Stimulated activated naive CD8-positive, alpha-beta T cell treated with anti-CD3 and anti-CD28 coated beads, Interleukin-15, Interleukin-2, amounts not matched to agents 100 U/mL and 50 U/mL, for 24 hours (primary cell): ENCODE results near the gene GIT2.
A peak's percentile ranks its signal among the peaks of the same experiment; 100 is the strongest.

Experiments used
- ATAC-seq: fragments of 150-1000 bp; cut with Tn5 transposase; one replicate; pipeline ENCODE4 v1.10.0; 2021
- DNase-seq: peaks from one replicate; pipeline ENCODE4 v3.0.0; 2021

GIT2 gene

DNA sequence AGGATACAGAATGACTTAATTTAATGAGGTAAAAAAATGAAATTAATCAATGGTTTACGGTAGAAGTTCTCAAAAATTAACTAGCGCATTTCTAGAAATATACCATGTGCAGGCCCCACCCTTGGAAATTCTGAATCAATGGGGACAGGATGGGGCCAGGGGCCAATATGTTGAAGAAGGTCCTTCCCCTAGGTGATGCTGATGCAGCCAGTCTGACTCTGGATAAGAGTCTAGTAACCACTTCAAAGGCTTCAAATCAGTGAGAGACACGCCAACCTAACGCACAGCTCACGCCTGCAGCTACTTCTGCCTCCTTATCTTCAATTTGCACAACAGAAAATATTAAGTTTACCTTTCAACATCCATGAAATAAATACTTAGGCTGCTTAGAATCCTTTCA is 14.9 kb downstream of the GIT2 start:
- peak; percentile 95 for ATAC-seq
- DNase-seq = peak; percentile 66

DNA sequence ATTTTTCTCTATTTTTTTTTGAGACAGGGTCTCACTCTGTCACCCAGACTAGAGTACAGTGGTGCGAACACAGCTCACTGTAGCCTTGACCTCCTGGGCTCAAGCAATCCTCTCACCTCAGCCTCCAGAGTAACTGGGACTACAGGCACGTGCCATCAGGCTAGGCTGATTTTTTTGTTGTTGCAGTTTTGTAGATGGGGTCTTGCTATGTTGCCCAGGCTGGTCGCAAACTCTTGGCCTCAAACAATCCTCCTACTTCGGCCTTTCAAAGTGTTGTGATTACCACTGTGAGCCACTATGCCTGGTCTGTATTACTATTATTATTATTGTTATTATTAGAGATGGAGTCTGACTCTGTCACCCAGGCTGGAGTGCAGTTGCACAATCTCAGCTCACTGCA is 23.3 kb downstream of the GIT2 start:
- no peak for ATAC-seq
- DNase-seq = no peak

DNA sequence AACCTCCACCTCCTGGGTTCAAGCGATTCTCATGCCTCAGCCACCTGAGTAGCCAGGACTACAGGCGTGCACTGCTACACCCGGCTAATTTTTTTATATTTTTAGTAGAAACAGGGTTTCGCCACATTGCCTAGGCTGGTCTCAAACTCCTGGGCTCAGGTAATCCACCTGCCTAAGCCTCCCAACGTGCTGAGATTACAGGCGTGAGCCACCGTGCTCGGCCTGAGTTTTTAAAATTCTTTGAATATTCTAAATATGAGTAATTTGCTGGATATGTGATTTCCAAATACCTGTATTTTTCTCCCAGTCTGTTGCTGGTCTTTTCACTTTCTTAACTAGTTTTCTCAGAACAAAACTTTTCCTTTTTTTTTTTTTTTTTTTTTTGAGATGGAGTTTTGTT is 27.4 kb downstream of the GIT2 start:
- no peak for DNase-seq
- no peak for ATAC-seq

DNA sequence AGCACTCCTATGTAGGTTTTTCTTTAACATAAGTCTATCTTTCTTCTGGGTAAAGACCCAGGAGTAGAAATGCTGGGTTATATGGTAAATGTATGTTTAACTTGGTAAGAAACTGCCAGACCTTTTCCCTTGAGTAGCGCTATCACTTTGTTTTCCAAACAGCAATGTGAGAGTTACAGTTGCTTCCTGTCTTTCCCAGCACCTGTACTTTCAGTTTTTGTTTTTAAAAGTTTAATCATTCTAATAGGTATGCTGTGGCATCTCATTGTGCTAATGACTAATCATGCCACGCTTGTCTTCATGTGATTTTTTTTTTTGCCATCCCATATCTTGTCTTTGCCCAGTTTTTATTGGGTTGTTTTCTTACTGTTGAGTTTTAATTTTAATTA is 28.1 kb downstream of the GIT2 start:
- DNase-seq = no peak
- ATAC-seq = peak; percentile 40

DNA sequence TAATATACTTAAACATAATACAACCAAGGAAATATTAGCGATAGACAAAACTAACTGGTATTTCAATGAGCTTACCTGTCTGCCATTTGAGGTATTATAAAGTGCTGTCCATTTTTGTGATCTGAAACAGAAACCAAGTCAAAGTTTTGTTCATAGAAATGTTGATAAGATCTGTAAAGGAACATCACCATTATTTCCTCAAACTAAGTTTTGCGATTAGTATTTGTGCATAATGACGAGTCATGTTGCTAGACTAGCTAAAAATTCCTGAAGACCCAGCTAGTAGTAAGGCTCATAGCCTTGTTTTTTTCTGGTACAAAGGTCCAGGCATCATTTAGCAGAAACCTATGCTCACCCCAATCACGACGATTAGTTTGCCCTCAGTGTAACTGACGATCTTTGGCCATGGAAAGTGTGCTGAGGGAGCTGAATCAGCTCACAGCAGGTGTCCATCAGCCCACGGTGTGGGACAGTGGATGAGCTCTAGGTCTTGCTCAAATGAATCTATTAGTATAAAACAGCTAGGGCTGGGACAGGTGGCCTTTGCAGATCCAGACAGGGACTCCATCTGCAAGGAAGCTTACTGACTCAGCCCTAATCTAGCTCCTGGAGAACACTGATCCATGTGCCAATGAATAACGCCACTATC is 28.7 kb downstream of the GIT2 start:
- peak; percentile 28 for ATAC-seq
- DNase-seq = no peak

DNA sequence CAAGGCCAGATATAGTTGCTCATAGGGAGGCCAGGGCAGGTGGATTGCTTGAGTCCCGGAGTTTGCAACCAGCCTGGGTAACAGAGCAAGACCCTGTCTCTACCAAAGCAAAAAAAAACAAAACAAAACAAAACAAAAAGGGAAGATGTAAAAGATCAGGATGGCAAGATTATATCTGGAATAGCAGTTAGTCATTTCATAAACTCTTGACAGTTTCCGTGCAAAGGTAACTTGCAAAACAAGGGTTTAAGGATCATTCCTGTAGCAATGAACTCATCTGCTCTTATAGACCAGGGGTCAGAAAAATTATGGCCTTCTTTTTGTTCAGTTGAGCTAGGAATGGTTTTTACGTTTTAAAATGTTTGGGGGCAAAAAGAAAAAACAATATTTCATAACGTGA is 29.6 kb downstream of the GIT2 start:
- ATAC-seq (no peak), DNase-seq (no peak)

DNA sequence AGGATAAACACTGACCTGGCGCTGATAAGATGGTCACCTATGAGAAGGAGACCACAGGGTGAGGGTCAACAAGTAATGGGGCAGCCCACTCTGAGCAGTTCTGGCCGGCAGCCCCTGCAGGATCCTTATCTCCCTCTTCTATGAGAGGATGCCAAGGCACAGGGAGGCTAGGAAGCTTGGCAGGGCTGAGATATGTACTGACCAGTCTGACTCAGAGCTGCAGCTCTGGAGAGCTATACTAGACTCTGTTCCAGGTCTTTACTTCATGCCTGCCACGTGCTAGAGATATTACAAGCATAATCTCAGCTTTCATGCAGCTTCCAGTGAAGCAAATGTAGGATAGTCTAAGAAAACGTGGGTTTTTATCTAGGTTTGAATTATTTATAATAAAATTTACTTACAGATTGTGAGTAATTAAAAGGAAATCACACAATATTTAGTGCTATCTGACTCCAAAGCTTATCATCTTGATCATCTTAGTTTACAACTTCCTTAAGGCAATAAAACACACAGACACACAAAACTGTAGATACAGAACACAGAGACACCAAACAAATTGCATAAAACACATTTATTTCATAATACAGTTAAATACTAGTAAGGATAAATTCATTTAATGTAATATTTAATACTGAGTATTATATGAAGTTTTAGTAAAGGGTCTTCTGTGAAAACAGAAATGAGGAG is 32.3 kb downstream of the GIT2 start:
- no peak for ATAC-seq
- DNase-seq = no peak

DNA sequence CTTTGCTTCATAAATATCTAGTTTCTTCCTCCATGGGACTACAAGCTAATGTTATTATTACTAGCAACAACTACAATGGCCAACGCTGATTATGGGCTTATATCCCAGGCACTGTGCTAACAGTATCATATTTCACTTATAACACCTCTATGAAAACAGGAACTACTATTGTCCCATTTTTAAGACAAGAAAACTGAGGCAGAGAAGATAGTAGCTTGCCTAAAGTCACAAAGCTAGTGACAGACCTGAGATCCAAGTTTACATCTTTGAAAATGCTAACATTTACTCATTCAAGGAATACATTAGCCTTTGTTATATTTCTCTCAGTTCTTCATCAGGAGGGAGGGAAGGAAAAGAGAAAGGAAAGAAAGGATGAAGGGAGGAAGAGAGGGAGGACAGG is 32.8 kb downstream of the GIT2 start:
- DNase-seq (no peak), ATAC-seq (no peak)

DNA sequence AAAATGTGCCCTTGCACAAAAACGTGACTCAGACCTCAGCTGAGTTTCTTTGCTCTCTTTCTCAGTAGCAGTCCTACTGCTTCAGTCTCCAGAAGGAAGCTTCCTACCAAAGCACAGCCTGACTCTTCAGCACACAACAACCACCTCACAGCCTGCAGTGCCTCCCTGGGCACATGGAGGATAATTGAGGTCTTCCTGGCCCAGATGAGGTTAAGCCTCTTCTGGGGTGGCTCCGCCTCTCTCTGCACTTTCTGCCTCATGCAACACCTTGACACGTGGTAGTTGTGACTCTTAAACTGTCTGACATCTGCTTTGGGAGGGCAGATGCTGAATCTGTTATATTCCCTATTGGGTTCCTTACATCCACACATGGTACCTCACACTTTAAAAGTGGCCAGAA is 33.8 kb downstream of the GIT2 start:
- no peak for ATAC-seq
- no peak for DNase-seq

DNA sequence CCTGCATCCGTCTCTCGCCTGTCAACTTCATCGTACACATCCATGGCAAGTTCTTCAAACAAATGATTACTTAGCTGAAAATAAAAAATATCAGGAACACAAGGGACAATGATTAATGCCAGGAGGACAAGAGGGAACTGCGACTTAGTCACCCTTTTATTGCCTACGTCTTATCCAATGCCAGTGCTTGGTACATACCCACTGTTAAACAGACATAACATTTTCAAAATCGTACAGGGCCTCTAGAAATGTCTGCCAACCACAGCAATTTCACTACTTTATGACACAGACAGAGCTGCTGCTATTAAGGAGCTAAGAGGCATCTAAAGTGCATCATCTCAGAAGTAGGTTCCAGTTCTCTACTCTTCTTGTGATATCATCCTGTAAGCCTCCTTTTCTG is 34.6 kb downstream of the GIT2 start:
- ATAC-seq (no peak), DNase-seq (no peak)

DNA sequence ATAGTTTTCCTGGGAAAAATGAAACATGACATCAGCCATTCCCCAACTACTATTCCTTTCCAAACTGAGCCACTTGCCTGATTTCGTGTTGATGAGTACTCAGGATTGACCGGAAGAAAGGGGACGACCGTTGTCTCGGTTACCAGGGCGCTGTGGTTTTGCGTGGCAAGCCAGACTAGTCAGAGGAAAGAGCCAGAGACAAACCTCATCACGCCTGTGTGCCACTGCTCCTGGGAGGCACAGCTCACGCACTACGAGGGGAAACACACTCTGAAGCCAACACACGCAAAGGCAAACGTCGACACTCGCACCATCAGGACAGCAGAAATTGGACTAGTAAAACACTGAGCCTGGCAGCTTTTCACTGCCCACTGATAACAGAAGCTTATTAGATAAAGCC is 35.0 kb downstream of the GIT2 start:
- ATAC-seq = no peak

DNA sequence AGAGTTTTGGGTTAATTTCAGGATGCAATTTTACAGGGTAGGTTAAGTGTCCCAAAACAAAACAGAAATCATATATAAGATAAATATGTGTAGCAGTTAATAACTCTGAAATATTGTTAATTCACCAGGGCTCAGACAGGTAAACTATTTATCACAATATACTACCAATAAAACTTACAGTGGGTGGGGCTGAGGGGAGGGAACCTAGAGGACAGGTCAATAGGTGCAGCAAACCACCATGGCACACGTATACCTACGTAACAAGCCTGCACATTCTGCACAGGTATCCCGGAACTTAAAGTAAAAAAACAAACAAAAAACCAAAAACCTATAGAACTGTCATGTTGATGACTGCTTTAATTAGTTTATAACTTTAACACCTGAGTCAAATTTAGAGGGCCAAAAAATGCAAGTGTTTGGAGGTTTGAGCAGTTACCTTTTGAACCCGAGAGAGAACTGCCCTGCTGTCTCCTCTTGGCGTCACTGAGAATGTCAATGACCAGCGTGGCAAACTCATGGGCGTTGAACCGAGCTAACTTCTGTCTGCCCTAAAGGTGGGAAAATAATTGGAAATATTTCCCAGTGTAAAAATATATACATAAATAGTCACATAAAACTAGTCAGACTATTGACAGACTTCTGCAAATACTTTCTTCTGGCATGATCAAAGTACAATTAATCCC is 36.6 kb downstream of the GIT2 start:
- DNase-seq = no peak
- ATAC-seq = no peak

More for the DNA sequence above, 35.0 kb downstream of the GIT2 start:
- no peak for DNase-seq

DNA sequence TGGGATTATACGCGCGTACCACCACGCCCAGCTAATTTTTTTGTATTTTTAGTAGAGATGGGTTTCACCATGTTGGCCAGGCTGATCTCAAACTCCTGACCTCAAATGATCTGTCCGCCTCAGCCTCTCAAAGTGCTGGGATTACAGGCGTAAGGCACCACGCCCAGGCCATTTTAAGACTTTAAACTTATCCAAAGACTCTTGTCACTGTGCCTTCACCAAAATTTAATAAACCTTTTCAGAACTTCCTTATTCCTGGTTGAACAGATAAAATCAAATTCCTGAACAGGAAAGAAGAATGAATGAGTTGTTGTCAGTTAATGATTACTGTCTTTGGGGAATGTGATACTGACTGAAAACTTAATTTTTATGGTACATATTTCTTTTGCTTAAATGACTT is 37.8 kb downstream of the GIT2 start:
- ATAC-seq = no peak
- DNase-seq = no peak

DNA sequence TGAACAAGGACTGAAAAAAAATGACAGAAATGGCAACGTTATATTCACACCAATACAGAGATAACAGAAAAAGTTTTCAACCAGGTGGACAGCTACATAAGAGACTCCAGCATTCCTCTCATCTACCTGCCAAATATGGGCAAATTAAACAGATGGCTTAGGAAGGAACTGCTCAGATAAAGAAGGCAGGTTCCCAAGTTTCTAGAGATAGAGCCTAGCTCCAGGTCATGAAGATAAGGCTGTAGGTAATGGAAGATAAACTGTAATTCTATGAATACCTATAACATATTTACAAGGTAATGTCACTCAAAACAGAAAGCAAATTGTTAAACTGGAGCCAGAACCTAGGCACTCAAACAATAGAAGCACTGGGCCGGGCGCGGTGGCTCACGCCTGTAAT is 42.5 kb downstream of the GIT2 start:
- DNase-seq (no peak), ATAC-seq (no peak)

DNA sequence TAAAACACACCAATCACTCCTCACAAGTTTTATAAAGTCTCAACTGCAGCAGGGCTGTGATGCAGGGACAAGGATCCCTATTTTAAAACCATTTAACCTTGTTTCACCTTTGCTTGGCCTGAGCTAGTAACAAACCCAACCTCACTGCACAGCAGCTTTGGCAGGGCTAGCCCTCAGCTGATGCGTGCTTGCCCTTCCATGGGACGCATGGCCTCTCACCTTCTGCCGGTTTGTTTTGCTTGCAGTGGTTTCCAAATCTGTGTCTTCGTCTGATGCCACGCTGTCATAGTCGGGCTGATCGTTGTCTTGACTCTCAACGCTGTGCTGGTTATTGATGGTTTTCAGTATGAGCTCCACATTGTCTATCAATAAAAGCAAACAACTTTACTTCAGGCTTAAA is 43.3 kb downstream of the GIT2 start:
- no peak for ATAC-seq
- no peak for DNase-seq

DNA sequence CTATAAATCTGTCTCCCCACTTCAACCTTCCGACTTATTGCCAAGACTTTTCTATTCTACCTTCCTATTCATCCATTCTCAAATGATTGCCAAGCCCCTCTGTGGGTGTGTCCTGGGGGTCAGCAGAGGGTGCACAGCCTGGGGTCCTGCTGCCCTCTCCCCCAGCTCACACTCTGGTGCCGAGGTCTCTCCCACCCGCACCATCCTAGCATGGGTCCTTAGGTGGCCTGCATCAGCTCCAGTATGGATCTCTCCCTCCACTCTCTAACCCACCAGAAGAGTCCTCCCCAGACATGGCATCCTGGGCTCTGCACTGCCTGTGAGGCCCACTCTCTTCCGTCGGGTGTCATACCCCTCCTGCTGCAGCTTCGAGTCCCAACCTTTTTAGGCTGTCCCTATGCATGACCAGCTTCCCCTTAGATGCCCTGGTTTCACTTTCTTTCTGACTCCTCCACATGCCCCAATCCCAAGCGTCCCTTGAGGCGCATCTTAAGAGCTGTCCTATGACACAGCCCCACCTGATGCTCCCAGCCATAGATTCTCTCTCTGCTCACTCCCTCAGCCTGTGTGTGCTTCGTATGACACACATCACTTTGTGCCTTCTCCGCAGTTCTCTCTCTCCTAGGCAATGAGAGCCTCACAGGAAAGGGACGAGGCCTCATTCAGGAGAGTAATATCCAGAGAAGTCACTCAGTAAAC is 43.9 kb downstream of the GIT2 start:
- no peak for ATAC-seq

DNA sequence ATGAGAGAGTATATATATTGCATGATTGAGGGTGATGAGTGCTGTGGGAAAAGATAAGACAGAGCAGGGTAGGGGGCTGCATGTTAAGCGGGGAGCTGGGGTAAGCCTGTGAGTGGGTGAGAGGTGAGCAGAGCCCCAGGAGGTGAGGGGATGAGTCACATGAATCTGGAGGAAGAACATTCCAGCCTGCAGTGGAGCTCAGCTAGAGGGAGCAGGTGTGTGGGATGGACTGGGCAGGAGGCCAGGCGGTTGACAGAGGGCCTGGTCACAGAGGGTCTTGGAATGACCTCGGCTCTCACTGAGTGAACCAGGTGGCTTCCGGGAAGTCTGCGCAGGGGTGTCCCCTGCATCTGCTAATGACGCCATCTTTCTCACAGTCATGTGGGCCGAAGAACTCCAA is 44.4 kb downstream of the GIT2 start:
- DNase-seq (no peak), ATAC-seq (no peak)

More for the DNA sequence above, 43.9 kb downstream of the GIT2 start:
- DNase-seq = no peak

DNA sequence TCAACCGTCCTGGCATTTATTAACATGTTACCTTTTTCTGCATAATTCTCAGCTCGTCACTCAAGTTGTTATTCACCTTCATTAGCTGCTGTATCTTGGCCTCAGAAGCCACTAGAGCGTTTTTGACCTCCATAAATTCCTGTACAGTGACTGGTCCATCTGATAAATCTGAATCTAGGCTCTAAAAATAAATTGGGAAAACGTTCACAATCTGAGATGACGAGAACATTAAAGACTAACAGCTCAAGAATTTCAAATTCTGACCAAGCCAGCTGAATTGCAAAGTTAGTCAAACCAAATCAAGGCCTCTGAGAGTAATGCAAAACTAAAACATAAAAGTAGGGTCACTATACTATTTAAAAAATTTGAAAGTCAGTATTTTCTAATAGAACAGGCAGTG is 45.0 kb downstream of the GIT2 start:
- ATAC-seq (no peak), DNase-seq (no peak)

DNA sequence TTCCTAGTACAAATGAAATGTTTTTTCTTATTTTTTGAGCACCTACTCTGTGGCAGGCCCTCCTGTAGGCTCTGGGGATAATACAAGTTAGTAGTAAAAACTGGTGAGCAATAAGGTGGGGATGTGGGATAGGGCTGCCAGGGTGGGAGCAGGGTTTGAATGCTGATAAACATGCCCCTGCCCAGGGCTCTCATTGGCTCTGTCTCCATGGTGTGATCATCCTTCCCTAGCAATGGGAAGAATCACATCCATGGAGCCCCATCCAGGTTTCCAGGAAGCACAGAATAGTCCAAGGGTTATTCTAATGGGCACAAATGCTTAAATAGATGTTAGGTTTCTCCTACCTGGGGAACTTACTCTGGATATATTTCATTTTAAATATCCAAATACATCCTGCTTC is 45.5 kb downstream of the GIT2 start:
- DNase-seq (no peak), ATAC-seq (no peak)

DNA sequence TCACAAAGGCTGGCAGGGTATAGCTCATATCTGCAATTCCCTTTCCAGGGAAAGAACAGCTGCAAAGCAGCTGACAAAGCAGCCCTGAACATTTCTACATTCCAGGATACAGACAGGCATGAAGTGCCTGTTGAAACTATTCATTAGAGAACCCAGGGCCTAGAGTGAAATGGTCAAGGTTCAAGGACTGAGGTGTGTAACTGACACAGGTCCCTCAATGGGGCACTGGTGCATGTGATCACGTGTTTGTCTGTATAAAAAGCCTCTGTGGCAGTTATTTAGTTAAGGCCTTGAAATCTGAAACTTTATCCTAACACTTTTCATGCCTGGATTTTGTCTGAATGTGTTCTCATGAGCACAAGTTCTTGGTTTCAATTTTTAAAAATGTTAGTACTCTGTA is 47.1 kb downstream of the GIT2 start:
- DNase-seq = no peak
- no peak for ATAC-seq

DNA sequence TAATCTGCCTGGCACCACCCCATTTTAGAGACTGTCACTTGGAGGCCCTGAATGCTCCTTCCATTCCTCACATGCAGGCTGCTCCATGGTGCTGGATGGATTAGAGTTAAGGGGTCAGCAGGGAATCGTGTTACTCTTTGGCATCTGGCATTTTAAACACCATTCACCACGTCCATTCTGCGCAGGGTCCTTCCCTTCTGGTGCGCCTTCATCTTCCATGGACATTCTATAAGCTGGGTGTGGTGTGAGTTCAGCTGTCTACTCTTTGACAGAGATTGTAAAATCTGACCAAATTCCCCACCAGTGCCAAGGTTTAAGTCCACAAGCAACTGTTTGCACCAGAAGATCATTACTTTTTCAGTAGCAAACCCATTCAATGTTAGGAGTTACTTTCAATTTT is 47.8 kb downstream of the GIT2 start:
- DNase-seq (no peak), ATAC-seq (no peak)

DNA sequence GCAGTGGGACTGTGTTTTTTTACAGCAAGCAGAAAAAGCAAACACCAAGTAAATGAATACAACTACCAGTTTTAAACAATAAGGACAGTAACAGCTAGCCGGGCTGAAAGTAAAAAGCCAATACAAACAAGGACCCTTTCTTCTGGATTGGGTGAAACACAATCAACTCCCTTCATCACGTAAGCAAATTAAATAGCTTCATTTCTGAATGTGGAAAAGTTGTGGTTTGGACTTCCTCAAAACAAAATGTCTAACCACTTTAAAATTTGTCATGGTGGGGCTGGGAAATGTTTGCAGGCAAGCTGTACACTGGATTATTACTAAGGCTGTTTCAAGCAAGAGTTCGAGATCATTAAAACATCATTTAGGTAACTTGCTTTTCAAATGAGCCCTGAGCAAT is 48.6 kb downstream of the GIT2 start:
- DNase-seq = no peak
- ATAC-seq = no peak

DNA sequence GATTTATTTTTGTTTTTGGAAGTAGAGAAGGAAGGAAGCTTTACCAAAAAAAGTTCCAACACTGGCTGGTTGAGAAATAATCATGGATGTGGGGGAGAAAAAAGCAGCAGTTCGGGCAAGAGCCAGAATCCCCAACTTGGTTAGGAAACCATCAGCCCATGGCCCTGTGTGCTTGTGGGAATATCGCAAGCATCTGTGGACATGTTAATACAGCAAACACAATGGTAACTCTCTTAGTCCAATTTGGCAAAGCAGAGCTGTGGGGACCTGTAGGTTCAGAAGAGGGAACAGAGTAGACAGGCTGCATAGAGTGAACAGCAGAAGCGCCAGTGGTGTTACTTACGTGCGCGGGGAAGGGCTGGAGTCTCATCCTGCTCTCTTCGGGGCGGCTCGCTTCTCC is 49.3 kb downstream of the GIT2 start:
- ATAC-seq (no peak), DNase-seq (no peak)
